ENCODE data around the gene FAM124B. TPM values are rescaled to one million over a fixed set of nuclear protein-coding genes. Genes with fewer than 3 reads are reported as not detected.

FAM124B gene
- total RNA-seq, 1 experiment from 2014 or later = not detected

DNA sequence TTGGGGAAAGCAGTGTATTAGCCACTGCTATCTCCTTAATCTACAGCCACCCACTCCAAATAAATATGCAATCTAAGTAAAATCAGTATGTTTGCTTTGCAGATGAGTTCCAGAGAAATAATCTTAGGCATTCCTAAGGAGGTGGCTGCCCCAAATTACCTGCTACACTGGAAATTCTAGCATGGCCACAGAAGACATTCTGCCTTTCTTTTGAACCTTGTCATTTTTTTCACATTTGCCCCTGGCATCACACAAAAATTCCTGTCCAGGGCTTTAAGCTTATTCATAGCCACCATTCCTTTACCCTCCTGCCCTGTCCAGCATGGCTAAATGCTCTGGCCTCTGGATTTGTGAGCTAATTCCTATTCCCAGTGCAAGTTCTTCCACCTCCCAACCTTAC lies 36.8 kb upstream of the FAM124B start:
- Histone ChIP-seq H3K27me3 (ENCODE audit: low read length) (no peaks in the 10 kb centered on the region), H3K4me2 (ENCODE audit: low read depth, low read length, poor library complexity, severe bottlenecking) (no peak overlapping the region), H3K27ac (ENCODE audit: low read length) (no peak overlapping the region)

DNA sequence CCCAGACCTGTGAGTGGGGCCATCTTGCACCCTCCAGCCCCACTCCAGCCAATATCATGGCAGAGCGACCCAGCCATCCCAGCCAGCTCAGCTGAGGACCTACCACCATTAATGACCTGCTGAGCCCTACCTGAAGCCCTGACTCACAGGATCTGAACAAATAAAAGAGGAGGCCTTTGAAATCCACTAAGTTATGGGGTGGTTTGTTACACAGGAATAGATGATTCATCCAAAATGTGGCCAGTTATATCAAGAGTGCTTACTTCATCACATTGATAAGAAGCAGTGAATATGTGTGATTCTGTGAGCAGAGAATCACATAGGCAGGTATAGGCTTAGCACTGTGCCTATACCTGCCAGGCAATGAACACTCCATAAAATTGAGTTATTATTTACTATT lies 34.7 kb upstream of the FAM124B start:
- no peak overlapping the region for H3K4me3 ChIP-seq (ENCODE audit: low read length)
- no peak for DNase-seq
- H3K9me3 ChIP-seq (ENCODE audit: low read length) = no peaks in the 10 kb centered on the region
- H3K36me3 ChIP-seq (ENCODE audit: insufficient read depth, low read length) = no peaks in the 10 kb centered on the region
- no peaks in the 10 kb centered on the region for H3K9me2 ChIP-seq (replicated peaks; ENCODE audit: insufficient read depth, low read length)
- no peaks in the 10 kb centered on the region for H3K4me1 ChIP-seq (ENCODE audit: low read length)
- H3K4me2 ChIP-seq (ENCODE audit: low read depth, low read length, poor library complexity, severe bottlenecking) = no peak overlapping the region
- H3K9ac ChIP-seq (ENCODE audit: low read length) = no peak overlapping the region
- no peaks in the 10 kb centered on the region for H3K79me2 ChIP-seq (ENCODE audit: low read length)
- no peaks in the 10 kb centered on the region for H4K20me1 ChIP-seq (ENCODE audit: insufficient read depth, low read depth, low read length)
- H2AFZ ChIP-seq (ENCODE audit: low read length) = no peak overlapping the region
- H3K27me3 ChIP-seq (ENCODE audit: low read length) = no peaks in the 10 kb centered on the region
- no peak overlapping the region for H3K27ac ChIP-seq (ENCODE audit: low read length)

More for the DNA sequence above, 36.8 kb upstream of the FAM124B start:
- no peaks in the 10 kb centered on the region for H3K9me2 ChIP-seq (replicated peaks; ENCODE audit: insufficient read depth, low read length)
- H2AFZ ChIP-seq (ENCODE audit: low read length) = no peak overlapping the region
- no peaks in the 10 kb centered on the region for H3K79me2 ChIP-seq (ENCODE audit: low read length)
- no peaks in the 10 kb centered on the region for H3K36me3 ChIP-seq (ENCODE audit: insufficient read depth, low read length)
- no peaks in the 10 kb centered on the region for H4K20me1 ChIP-seq (ENCODE audit: insufficient read depth, low read depth, low read length)
- no peak for DNase-seq
- no peak overlapping the region for H3K9ac ChIP-seq (ENCODE audit: low read length)
- no peaks in the 10 kb centered on the region for H3K4me1 ChIP-seq (ENCODE audit: low read length)
- H3K4me3 ChIP-seq (ENCODE audit: low read length) = no peak overlapping the region
- no peaks in the 10 kb centered on the region for H3K9me3 ChIP-seq (ENCODE audit: low read length)

DNA sequence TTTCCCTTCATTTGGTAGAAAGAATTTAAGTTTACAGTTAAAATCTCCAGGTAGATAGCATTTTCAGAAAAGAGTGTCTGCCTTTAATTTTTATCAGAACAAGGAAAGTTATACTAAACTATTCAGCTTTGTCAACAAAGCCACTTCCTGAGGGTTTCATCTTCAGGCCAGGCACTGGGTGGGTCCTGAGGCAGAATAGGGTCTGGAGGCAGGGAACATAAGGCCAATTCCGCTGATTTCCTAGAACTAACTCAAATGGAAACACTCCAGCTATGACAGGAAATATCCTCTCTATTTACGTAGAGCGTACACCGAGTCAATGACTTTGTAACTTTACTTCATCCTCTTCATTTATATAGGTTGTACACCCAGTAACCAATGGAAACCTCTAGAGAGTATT lies 32.7 kb upstream of the FAM124B start:
- no peaks in the 10 kb centered on the region for H4K20me1 ChIP-seq (ENCODE audit: insufficient read depth, low read depth, low read length)
- no peaks in the 10 kb centered on the region for H3K9me3 ChIP-seq (ENCODE audit: low read length)
- no peaks in the 10 kb centered on the region for H3K9me2 ChIP-seq (replicated peaks; ENCODE audit: insufficient read depth, low read length)
- H3K27me3 ChIP-seq (ENCODE audit: low read length) = no peaks in the 10 kb centered on the region
- H3K4me1 ChIP-seq (ENCODE audit: low read length) = no peaks in the 10 kb centered on the region
- H3K79me2 ChIP-seq (ENCODE audit: low read length) = no peaks in the 10 kb centered on the region
- H3K27ac ChIP-seq (ENCODE audit: low read length) = no peak overlapping the region
- H2AFZ ChIP-seq (ENCODE audit: low read length) = no peak overlapping the region
- H3K36me3 ChIP-seq (ENCODE audit: insufficient read depth, low read length) = no peaks in the 10 kb centered on the region
- H3K4me2 ChIP-seq (ENCODE audit: low read depth, low read length, poor library complexity, severe bottlenecking) = no peak overlapping the region
- no peak overlapping the region for H3K9ac ChIP-seq (ENCODE audit: low read length)
- DNase-seq = no peak
- no peak overlapping the region for H3K4me3 ChIP-seq (ENCODE audit: low read length)

DNA sequence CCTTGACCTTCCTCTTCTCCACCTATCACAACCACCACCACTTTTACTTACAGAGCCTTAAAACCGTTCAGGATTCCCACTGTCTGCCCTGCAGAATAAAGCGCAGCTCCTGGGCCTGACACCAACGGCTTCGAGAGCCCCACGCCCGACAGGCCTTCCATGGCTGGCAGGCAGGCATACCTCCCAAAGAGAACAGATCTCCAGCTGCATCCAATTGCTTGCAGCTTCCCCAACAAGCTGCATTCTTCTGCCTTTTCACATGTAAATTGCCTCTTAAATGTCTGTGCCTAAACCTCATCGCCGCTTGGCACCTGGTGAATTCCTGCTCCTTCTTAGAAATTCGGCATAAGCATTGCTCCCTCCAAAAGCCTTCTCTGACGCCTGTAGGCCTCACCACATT lies 31.5 kb upstream of the FAM124B start:
- Histone ChIP-seq H3K4me2 (ENCODE audit: low read depth, low read length, poor library complexity, severe bottlenecking) (no peak overlapping the region), H3K4me1 (ENCODE audit: low read length) (no peaks in the 10 kb centered on the region), H3K9ac (ENCODE audit: low read length) (no peak overlapping the region), H4K20me1 (ENCODE audit: insufficient read depth, low read depth, low read length) (no peaks in the 10 kb centered on the region), H3K9me3 (ENCODE audit: low read length) (no peaks in the 10 kb centered on the region), H3K79me2 (ENCODE audit: low read length) (no peaks in the 10 kb centered on the region), H2AFZ (ENCODE audit: low read length) (no peak overlapping the region), H3K9me2 (replicated peaks; ENCODE audit: insufficient read depth, low read length) (no peaks in the 10 kb centered on the region), H3K27ac (ENCODE audit: low read length) (no peak overlapping the region), H3K4me3 (ENCODE audit: low read length) (no peak overlapping the region), H3K36me3 (ENCODE audit: insufficient read depth, low read length) (no peaks in the 10 kb centered on the region), H3K27me3 (ENCODE audit: low read length) (no peaks in the 10 kb centered on the region)
- DNase-seq = no peak

DNA sequence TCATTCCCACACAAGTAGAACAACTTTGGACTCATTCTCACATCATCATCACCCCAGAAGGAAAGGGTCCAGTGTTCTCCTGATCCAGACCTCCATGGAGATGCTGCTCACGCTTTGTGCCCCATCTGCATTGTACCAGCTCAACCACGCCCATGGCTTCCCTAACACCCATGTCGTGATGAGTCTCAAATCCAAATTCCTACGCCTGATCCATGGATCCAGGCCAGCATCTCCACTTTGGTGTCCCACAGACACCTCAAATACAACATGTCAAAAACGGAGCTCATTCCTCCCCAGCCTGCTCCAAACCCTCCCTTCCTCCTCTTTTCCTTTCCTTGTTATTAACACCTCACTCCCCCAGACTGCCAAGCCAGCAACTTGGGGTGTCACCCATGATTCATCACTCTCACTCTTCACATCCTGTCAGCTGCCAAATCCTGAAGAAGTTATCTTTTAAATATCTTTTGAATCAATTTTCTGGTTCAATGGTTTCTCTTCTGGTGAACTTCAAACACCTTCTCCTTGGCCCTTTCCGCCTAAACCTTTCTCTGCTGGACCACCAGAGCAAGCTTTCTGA lies 30.2 kb upstream of the FAM124B start:
- Histone ChIP-seq H4K20me1 (ENCODE audit: insufficient read depth, low read depth, low read length) (no peaks in the 10 kb centered on the region), H3K4me1 (ENCODE audit: low read length) (no peaks in the 10 kb centered on the region), H3K4me2 (ENCODE audit: low read depth, low read length, poor library complexity, severe bottlenecking) (no peak overlapping the region), H3K36me3 (ENCODE audit: insufficient read depth, low read length) (no peaks in the 10 kb centered on the region), H2AFZ (ENCODE audit: low read length) (no peak overlapping the region), H3K4me3 (ENCODE audit: low read length) (no peak overlapping the region), H3K27ac (ENCODE audit: low read length) (no peak overlapping the region), H3K9ac (ENCODE audit: low read length) (no peak overlapping the region), H3K9me2 (replicated peaks; ENCODE audit: insufficient read depth, low read length) (no peaks in the 10 kb centered on the region), H3K79me2 (ENCODE audit: low read length) (no peaks in the 10 kb centered on the region), H3K27me3 (ENCODE audit: low read length) (no peaks in the 10 kb centered on the region), H3K9me3 (ENCODE audit: low read length) (no peaks in the 10 kb centered on the region)
- no peak for DNase-seq

DNA sequence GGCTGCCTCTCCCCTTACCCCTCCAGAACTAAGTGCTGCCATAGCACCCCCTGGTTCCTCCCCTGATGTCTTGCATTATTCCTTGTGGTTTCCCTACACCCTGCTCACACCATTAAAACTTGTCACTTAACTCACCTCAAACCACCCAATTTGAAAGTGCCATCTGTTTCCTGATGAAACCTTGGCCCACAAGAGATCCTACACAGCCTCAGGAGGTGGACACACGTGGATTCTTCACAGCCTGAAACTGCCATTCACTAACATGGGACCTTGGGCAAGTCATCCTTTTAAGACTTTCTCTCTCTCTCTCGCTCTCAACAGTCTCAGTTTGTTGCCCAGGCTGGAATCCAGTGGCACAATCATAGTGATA lies 27.5 kb upstream of the FAM124B start:
- no peaks in the 10 kb centered on the region for H3K9me3 ChIP-seq (ENCODE audit: low read length)
- H3K27ac ChIP-seq (ENCODE audit: low read length) = no peak overlapping the region
- H3K79me2 ChIP-seq (ENCODE audit: low read length) = no peaks in the 10 kb centered on the region
- H3K4me1 ChIP-seq (ENCODE audit: low read length) = no peaks in the 10 kb centered on the region
- H3K4me2 ChIP-seq (ENCODE audit: low read depth, low read length, poor library complexity, severe bottlenecking) = no peak overlapping the region
- no peaks in the 10 kb centered on the region for H4K20me1 ChIP-seq (ENCODE audit: insufficient read depth, low read depth, low read length)
- H3K9ac ChIP-seq (ENCODE audit: low read length) = no peak overlapping the region
- H3K4me3 ChIP-seq (ENCODE audit: low read length) = no peak overlapping the region
- H3K36me3 ChIP-seq (ENCODE audit: insufficient read depth, low read length) = no peaks in the 10 kb centered on the region
- no peak overlapping the region for H2AFZ ChIP-seq (ENCODE audit: low read length)
- no peaks in the 10 kb centered on the region for H3K27me3 ChIP-seq (ENCODE audit: low read length)
- no peak for DNase-seq
- no peaks in the 10 kb centered on the region for H3K9me2 ChIP-seq (replicated peaks; ENCODE audit: insufficient read depth, low read length)

DNA sequence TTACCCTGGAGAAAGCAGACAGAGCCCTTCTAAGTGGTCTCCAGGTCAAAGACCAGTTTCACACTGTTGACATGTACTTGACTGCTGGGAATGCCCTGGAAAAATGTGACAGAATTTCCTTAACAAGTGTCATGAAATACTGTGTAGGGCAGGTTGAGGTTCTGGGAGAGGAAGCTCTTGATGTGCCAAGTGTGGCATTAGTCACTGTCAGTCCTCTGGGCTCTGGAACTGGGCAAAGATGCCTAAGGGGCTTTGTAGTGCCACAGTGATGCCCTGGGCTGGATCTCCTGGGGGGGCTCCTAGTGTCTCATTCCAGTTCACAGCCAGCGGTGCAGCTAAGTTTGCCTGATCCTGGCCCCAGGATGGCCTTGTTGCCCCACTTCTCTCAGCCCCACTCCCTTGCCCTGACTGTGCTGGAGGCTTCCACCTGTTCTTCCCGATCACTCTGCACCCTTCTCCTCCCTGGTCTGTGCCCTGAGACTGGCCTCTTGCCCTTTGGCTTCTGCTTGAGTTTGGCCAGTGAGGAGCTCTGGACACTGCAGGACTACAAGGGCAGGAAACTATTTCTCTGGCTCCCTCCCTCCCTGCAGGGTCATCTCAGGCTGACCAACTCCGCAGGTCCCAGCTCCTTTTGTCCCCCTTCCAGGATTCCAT lies 27.0 kb upstream of the FAM124B start:
- Histone ChIP-seq H3K36me3 (ENCODE audit: insufficient read depth, low read length) (no peaks in the 10 kb centered on the region), H3K9me2 (replicated peaks; ENCODE audit: insufficient read depth, low read length) (no peaks in the 10 kb centered on the region), H3K4me3 (ENCODE audit: low read length) (no peak overlapping the region), H3K4me1 (ENCODE audit: low read length) (no peaks in the 10 kb centered on the region), H2AFZ (ENCODE audit: low read length) (no peak overlapping the region), H3K27me3 (ENCODE audit: low read length) (no peaks in the 10 kb centered on the region), H3K79me2 (ENCODE audit: low read length) (no peaks in the 10 kb centered on the region), H3K9me3 (ENCODE audit: low read length) (no peaks in the 10 kb centered on the region), H3K9ac (ENCODE audit: low read length) (no peak overlapping the region), H4K20me1 (ENCODE audit: insufficient read depth, low read depth, low read length) (no peaks in the 10 kb centered on the region), H3K4me2 (ENCODE audit: low read depth, low read length, poor library complexity, severe bottlenecking) (no peak overlapping the region), H3K27ac (ENCODE audit: low read length) (no peak overlapping the region)
- DNase-seq = no peak

DNA sequence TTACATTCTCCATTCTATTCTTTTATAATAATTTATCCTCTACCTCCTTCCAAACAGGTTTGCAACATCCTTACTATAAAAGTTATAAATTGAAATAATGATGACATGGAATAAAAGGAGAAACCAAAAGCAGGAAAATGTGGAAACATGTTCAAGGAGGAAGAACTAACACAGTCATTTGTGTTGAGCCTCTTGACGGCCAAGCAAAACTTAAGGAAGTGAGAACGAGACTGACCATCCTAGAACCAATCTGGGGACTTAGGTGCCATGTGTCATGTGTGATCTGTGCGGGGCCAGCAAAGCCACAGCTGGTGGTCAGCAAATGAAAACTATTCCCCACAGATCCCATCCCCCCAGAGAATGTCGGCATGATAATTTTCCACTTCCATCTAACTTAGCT lies 25.6 kb upstream of the FAM124B start:
- no peak overlapping the region for H3K4me3 ChIP-seq (ENCODE audit: low read length)
- H3K36me3 ChIP-seq (ENCODE audit: insufficient read depth, low read length) = no peaks in the 10 kb centered on the region
- DNase-seq = no peak
- no peaks in the 10 kb centered on the region for H3K9me2 ChIP-seq (replicated peaks; ENCODE audit: insufficient read depth, low read length)
- no peak overlapping the region for H2AFZ ChIP-seq (ENCODE audit: low read length)
- no peaks in the 10 kb centered on the region for H3K4me1 ChIP-seq (ENCODE audit: low read length)
- no peaks in the 10 kb centered on the region for H3K79me2 ChIP-seq (ENCODE audit: low read length)
- no peak overlapping the region for H3K4me2 ChIP-seq (ENCODE audit: low read depth, low read length, poor library complexity, severe bottlenecking)
- H3K9me3 ChIP-seq (ENCODE audit: low read length) = no peaks in the 10 kb centered on the region
- no peak overlapping the region for H3K27ac ChIP-seq (ENCODE audit: low read length)
- no peaks in the 10 kb centered on the region for H4K20me1 ChIP-seq (ENCODE audit: insufficient read depth, low read depth, low read length)
- H3K27me3 ChIP-seq (ENCODE audit: low read length) = no peaks in the 10 kb centered on the region
- H3K9ac ChIP-seq (ENCODE audit: low read length) = no peak overlapping the region

All from Karpas-422 (cell line).